ENCODE data around the gene SCN8A.

Gene SCN8A

GRCh38 chr12:51839310-51839947 lies 248.4 kb downstream of the SCN8A start:
- peak overlapping the region; percentile 34 for H4K91ac ChIP-seq (ENCODE audit: low read depth, low read length)
- no peak overlapping the region for H3K4me3 ChIP-seq (ENCODE audit: low read depth, low read length)
- H3K79me1 ChIP-seq (ENCODE audit: low read length), result peaks cover 7% of the 10 kb centered on the region
- H3K14ac ChIP-seq (ENCODE audit: low read length), result no peak overlapping the region
- no peak overlapping the region for H2BK12ac ChIP-seq (ENCODE audit: low read length)
- no peak overlapping the region for H4K12ac ChIP-seq (ENCODE audit: low read depth, low read length)
- no peak overlapping the region for H3K18ac ChIP-seq (ENCODE audit: low read length)
- peaks cover 44 to 59% of the 10 kb centered on the region in 2 experiments for H3K4me1 ChIP-seq (ENCODE audit: control insufficient read depth in 1 of 2, insufficient read depth in 2 of 2, low read length in 2 of 2)
- no peak overlapping the region for H3K27ac ChIP-seq (ENCODE audit: low read depth, low read length)
- WGBS (ENCODE audit: extremely low coverage, insufficient coverage, insufficient read length), result no CpG with 5 or more reads among the region's 5 CpGs
- no peak overlapping the region for H4K8ac ChIP-seq (ENCODE audit: low read depth, low read length)
- H3K36me3 ChIP-seq (ENCODE audit: control insufficient read depth in 1 of 2, insufficient read depth in 2 of 2, low read length in 2 of 2), result peaks cover 17 to 24% of the 10 kb centered on the region in 2 experiments
- H3K9ac ChIP-seq (ENCODE audit: low read length), result no peak overlapping the region
- H3K9me3 ChIP-seq (ENCODE audit: insufficient read depth, low read depth, low read length), result peaks cover 2% of the 10 kb centered on the region
- no peaks in the 10 kb centered on the region for H3K27me3 ChIP-seq (ENCODE audit: insufficient read depth, low read length)
- peaks cover 27% of the 10 kb centered on the region for H3K79me2 ChIP-seq (ENCODE audit: control insufficient read depth, insufficient read depth, low read length, poor library complexity)
- H3K4ac ChIP-seq (ENCODE audit: low read depth, low read length), result peak overlapping the region; percentile 41
- no peak overlapping the region for H2BK5ac ChIP-seq (ENCODE audit: low read depth, low read length, poor library complexity)
- H2AK5ac ChIP-seq (ENCODE audit: low read length), result no peak overlapping the region
- H3K4me2 ChIP-seq (ENCODE audit: low read length), result no peak overlapping the region
- H2BK120ac ChIP-seq (ENCODE audit: insufficient read depth, low read length, poor library complexity), result no peak overlapping the region
- no peak for DNase-seq
- H2AFZ ChIP-seq (ENCODE audit: insufficient read depth, low read length, poor library complexity), result no peak overlapping the region
- no peak overlapping the region for H3K23ac ChIP-seq (ENCODE audit: low read length)

- H3K9ac ChIP-seq (ENCODE audit: low read length), result no peak overlapping the region
- H3K4me1 ChIP-seq (ENCODE audit: control insufficient read depth in 1 of 2, insufficient read depth in 2 of 2, low read length in 2 of 2), result peaks cover 49 to 61% of the 10 kb centered on the region in 2 experiments
- peak overlapping the region; percentile 40 for H2AK5ac ChIP-seq (ENCODE audit: low read length)
- H3K18ac ChIP-seq (ENCODE audit: low read length), result peak overlapping the region; percentile 49
- H2AFZ ChIP-seq (ENCODE audit: insufficient read depth, low read length, poor library complexity), result no peak overlapping the region
- H3K23ac ChIP-seq (ENCODE audit: low read length), result no peak overlapping the region
- H3K36me3 ChIP-seq (ENCODE audit: control insufficient read depth in 1 of 2, insufficient read depth in 2 of 2, low read length in 2 of 2), result peaks cover 21 to 28% of the 10 kb centered on the region in 2 experiments
- peaks cover 7% of the 10 kb centered on the region for H3K79me1 ChIP-seq (ENCODE audit: low read length)
- DNase-seq, result no peak
- peaks cover 33% of the 10 kb centered on the region for H3K79me2 ChIP-seq (ENCODE audit: control insufficient read depth, insufficient read depth, low read length, poor library complexity)
- H3K4me3 ChIP-seq (ENCODE audit: low read depth, low read length), result no peak overlapping the region
- H4K91ac ChIP-seq (ENCODE audit: low read depth, low read length), result peak overlapping the region; percentile 54
- H4K12ac ChIP-seq (ENCODE audit: low read depth, low read length), result no peak overlapping the region
- H3K4me2 ChIP-seq (ENCODE audit: low read length), result peak overlapping the region; percentile 7
- peak overlapping the region; percentile 35 for H4K8ac ChIP-seq (ENCODE audit: low read depth, low read length)
- peaks cover 2% of the 10 kb centered on the region for H3K9me3 ChIP-seq (ENCODE audit: insufficient read depth, low read depth, low read length)
- WGBS (ENCODE audit: extremely low coverage, insufficient coverage, insufficient read length), result no CpG with 5 or more reads among the region's 6 CpGs
- peak overlapping the region; percentile 61 for H3K4ac ChIP-seq (ENCODE audit: low read depth, low read length)
- peak overlapping the region; percentile 28 for H2BK120ac ChIP-seq (ENCODE audit: insufficient read depth, low read length, poor library complexity)
- peak overlapping the region; percentile 38 for H2BK5ac ChIP-seq (ENCODE audit: low read depth, low read length, poor library complexity)
- H3K27ac ChIP-seq (ENCODE audit: low read depth, low read length), result peak overlapping the region; percentile 3
- H3K14ac ChIP-seq (ENCODE audit: low read length), result peak overlapping the region; percentile 36
- peak overlapping the region; percentile 55 for H2BK12ac ChIP-seq (ENCODE audit: low read length)
- no peaks in the 10 kb centered on the region for H3K27me3 ChIP-seq (ENCODE audit: insufficient read depth, low read length)
Measured at GRCh38 chr12:51840966-51841365, 249.9 kb downstream of the SCN8A start.

DNA sequence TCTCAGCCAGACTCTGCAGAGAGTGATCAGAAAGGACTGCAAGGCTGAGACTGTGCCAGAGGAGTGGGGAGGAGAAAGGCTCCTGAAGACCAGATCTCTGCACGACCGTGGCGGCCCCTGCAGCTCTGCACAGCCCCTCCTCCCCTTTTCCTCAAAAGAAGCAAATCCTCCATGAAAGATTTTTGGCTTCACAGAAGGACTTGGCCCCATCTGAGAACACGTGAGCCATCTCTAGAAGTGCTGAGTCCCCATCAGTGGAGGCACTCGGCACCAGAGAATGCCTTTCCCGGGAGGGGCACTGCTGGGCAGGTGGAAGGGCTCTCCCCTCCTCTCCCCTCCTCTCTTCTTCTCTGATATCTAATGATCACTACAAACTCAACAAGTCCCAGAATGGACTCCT lies 250.7 kb downstream of the SCN8A start:
- no peak overlapping the region for H3K27ac ChIP-seq (ENCODE audit: low read depth, low read length)
- H2BK5ac ChIP-seq (ENCODE audit: low read depth, low read length, poor library complexity), result no peak overlapping the region
- no peak for DNase-seq
- H4K91ac ChIP-seq (ENCODE audit: low read depth, low read length), result no peak overlapping the region
- peak overlapping the region; percentile 30 for H3K4ac ChIP-seq (ENCODE audit: low read depth, low read length)
- peaks cover 26 to 33% of the 10 kb centered on the region in 2 experiments for H3K36me3 ChIP-seq (ENCODE audit: control insufficient read depth in 1 of 2, insufficient read depth in 2 of 2, low read length in 2 of 2)
- peaks cover under 1% of the 10 kb centered on the region for H3K9me3 ChIP-seq (ENCODE audit: insufficient read depth, low read depth, low read length)
- peaks cover 7% of the 10 kb centered on the region for H3K79me1 ChIP-seq (ENCODE audit: low read length)
- H3K4me1 ChIP-seq (ENCODE audit: control insufficient read depth in 1 of 2, insufficient read depth in 2 of 2, low read length in 2 of 2), result peaks cover 51 to 61% of the 10 kb centered on the region in 2 experiments
- no peak overlapping the region for H2AFZ ChIP-seq (ENCODE audit: insufficient read depth, low read length, poor library complexity)
- no peak overlapping the region for H3K4me2 ChIP-seq (ENCODE audit: low read length)
- H2BK120ac ChIP-seq (ENCODE audit: insufficient read depth, low read length, poor library complexity), result no peak overlapping the region
- H3K4me3 ChIP-seq (ENCODE audit: low read depth, low read length), result no peak overlapping the region
- H3K23ac ChIP-seq (ENCODE audit: low read length), result no peak overlapping the region
- no peak overlapping the region for H2AK5ac ChIP-seq (ENCODE audit: low read length)
- no CpG with 5 or more reads among the region's 6 CpGs for WGBS (ENCODE audit: extremely low coverage, insufficient coverage, insufficient read length)
- no peak overlapping the region for H4K8ac ChIP-seq (ENCODE audit: low read depth, low read length)
- no peak overlapping the region for H3K14ac ChIP-seq (ENCODE audit: low read length)
- H3K27me3 ChIP-seq (ENCODE audit: insufficient read depth, low read length), result no peaks in the 10 kb centered on the region
- no peak overlapping the region for H2BK12ac ChIP-seq (ENCODE audit: low read length)
- no peak overlapping the region for H3K9ac ChIP-seq (ENCODE audit: low read length)
- H3K18ac ChIP-seq (ENCODE audit: low read length), result no peak overlapping the region
- peaks cover 40% of the 10 kb centered on the region for H3K79me2 ChIP-seq (ENCODE audit: control insufficient read depth, insufficient read depth, low read length, poor library complexity)
- H4K12ac ChIP-seq (ENCODE audit: low read depth, low read length), result no peak overlapping the region

GRCh38 chr12:51844854-51845253 lies 253.8 kb downstream of the SCN8A start:
- Histone ChIP-seq H2BK12ac (ENCODE audit: low read length) (no peak overlapping the region), H3K4me1 (ENCODE audit: control insufficient read depth in 1 of 2, insufficient read depth in 2 of 2, low read length in 2 of 2) (peaks cover 36 to 42% of the 10 kb centered on the region in 2 experiments), H3K4me3 (ENCODE audit: low read depth, low read length) (no peak overlapping the region), H4K8ac (ENCODE audit: low read depth, low read length) (no peak overlapping the region), H3K79me1 (ENCODE audit: low read length) (peaks cover 23% of the 10 kb centered on the region), H3K14ac (ENCODE audit: low read length) (no peak overlapping the region), H3K4ac (ENCODE audit: low read depth, low read length) (peak overlapping the region; percentile 90), H2BK5ac (ENCODE audit: low read depth, low read length, poor library complexity) (no peak overlapping the region), H4K12ac (ENCODE audit: low read depth, low read length) (no peak overlapping the region), H3K4me2 (ENCODE audit: low read length) (no peak overlapping the region), H2AK5ac (ENCODE audit: low read length) (no peak overlapping the region), H3K23ac (ENCODE audit: low read length) (no peak overlapping the region), H4K91ac (ENCODE audit: low read depth, low read length) (no peak overlapping the region), H3K27me3 (ENCODE audit: insufficient read depth, low read length) (no peaks in the 10 kb centered on the region), H3K9ac (ENCODE audit: low read length) (no peak overlapping the region), H3K9me3 (ENCODE audit: insufficient read depth, low read depth, low read length) (no peaks in the 10 kb centered on the region), H3K27ac (ENCODE audit: low read depth, low read length) (no peak overlapping the region), H3K36me3 (ENCODE audit: control insufficient read depth in 1 of 2, insufficient read depth in 2 of 2, low read length in 2 of 2) (peaks cover 21 to 28% of the 10 kb centered on the region in 2 experiments), H2AFZ (ENCODE audit: insufficient read depth, low read length, poor library complexity) (no peak overlapping the region), H2BK120ac (ENCODE audit: insufficient read depth, low read length, poor library complexity) (no peak overlapping the region), H3K79me2 (ENCODE audit: control insufficient read depth, insufficient read depth, low read length, poor library complexity) (peaks cover 55% of the 10 kb centered on the region), H3K18ac (ENCODE audit: low read length) (no peak overlapping the region)
- WGBS (ENCODE audit: extremely low coverage, insufficient coverage, insufficient read length), result no CpG with 5 or more reads among the region's 4 CpGs
- DNase-seq, result no peak
